Measurements from ENCODE around the gene SENP2. TPM values are rescaled to one million over a fixed set of nuclear protein-coding genes. Genes with fewer than 3 reads are reported as not detected.

The SENP2 gene
- polyA plus RNA-seq, 2 of the 4 experiments (the other 2 are of a cell fraction) = 19.7 to 22.4 TPM

GRCh38 chr3:185585859-185586685 is at the start of gene SENP2 (continued):
- TF ChIP-seq HES2 (IDR thresholded peaks at IDR 0.05) (no peak), TFCP2L1 (CRISPR knock-in tag; IDR thresholded peaks at IDR 0.05) (no peak), EP300 (IDR thresholded peaks at IDR 0.05) (no peak), HEYL (CRISPR knock-in tag; IDR thresholded peaks at IDR 0.05) (no peak), RARB (CRISPR knock-in tag; IDR thresholded peaks at IDR 0.05) (no peak), REST (IDR thresholded peaks at IDR 0.05) (no peak), BCL3 (IDR thresholded peaks at IDR 0.05) (peak; percentile 36; the same call in 1 of the 3 replicates), POLR2AphosphoS2 (conservative IDR thresholded peaks at IDR 0.05; ENCODE audit: low read length) (no peak), PHF8 (IDR thresholded peaks at IDR 0.05; ENCODE audit: borderline replicate concordance, low read depth) (peak; percentile 77; the same call in 1 of the 2 replicates), RCOR1 (IDR thresholded peaks at IDR 0.05; ENCODE audit: low read depth, low read length) (no peak), RNF2 (IDR thresholded peaks at IDR 0.05; ENCODE audit: borderline replicate concordance, low read depth) (no peak), HMGXB4 (CRISPR knock-in tag; IDR thresholded peaks at IDR 0.05; ENCODE audit: borderline replicate concordance) (no peak), HOXB13 (CRISPR knock-in tag; IDR thresholded peaks at IDR 0.05; ENCODE audit: low read depth) (no peak), CTCF (IDR thresholded peaks at IDR 0.05) (no peak), NFE2L2 (conservative IDR thresholded peaks at IDR 0.05; ENCODE audit: low read length) (no peak), MAX (IDR thresholded peaks at IDR 0.05) (peak; percentile 88), MAZ (IDR thresholded peaks at IDR 0.05; ENCODE audit: borderline replicate concordance, low read depth, low read length) (0 out of 2 replicates have a peak, but pooled peaks have one; percentile 59), HDAC2 (IDR thresholded peaks at IDR 0.05) (no peak)
